ENCODE data around the gene ERAS.
"Not testable (repeated sequence)": the region's sequence is repeated elsewhere in the genome, so short reads cannot be mapped to it uniquely, and the experiment has no call there.

ERAS gene

DNA sequence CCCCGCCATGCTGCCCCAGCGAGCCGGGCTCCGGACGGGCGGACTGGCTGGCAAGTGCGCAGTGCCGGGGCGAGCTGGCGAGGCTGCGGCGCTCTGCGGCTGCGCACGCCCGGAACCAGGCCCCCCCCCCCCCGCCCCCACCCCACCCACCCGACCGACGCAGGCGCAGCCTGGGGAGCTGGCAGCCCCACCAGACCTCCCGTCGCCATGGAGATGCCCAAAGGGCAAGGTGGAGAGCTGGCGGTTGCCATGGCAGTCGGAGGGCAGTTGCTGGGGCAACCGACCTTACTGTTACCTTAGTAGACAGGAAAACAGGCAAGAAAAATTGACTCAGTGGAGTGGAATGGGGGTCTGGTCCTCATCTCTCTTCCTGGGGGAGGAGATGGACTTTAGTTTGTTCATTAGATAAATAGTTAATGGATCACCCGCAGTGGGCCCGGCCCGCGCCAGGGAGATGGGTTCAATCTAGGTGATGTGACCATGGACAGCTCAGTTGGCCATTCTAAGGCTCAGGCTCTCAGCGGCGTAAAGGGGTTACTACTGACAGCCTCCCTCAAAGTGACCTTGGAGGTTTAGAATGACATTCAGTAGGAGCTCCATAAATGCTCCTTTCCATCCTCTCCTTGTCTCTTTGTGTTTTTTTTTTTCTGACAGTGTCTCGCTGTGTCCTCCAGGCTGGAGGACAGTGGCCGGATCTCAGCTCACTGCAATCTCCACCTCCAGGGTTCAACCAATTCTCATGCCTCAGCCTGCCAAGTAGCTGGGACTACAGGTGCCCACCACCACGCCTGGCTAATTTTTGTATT is 9.4 kb downstream of the ERAS start, which contains the start of gene PCSK1N:
TSS of gene PCSK1N (minus strand) at position 87 of the 806 bp plus-strand sequence. CDS start at position 9, 78 bp downstream.
- DNase-seq = peak; percentile 40 to 55

DNA sequence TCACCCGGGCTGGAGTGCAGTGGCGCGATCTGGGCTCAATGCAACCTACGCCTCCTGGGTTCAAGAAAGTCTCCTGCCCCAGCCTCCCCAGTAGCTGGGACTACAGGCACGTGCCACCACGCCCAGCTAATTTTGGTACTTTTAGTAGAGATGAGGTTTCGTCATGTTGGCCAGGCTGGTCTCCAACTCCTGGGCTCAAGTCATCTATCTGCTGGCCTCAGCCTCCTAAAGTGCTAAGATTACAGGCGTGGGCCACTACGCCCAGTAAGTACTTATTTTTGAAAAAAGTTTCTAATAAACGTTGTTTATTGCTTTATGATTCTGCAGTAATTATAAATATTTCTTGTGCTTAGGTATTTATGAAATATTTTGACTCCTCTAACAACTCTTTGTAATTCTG is 13.4 kb downstream of the ERAS start:
- DNase-seq = no peak

DNA sequence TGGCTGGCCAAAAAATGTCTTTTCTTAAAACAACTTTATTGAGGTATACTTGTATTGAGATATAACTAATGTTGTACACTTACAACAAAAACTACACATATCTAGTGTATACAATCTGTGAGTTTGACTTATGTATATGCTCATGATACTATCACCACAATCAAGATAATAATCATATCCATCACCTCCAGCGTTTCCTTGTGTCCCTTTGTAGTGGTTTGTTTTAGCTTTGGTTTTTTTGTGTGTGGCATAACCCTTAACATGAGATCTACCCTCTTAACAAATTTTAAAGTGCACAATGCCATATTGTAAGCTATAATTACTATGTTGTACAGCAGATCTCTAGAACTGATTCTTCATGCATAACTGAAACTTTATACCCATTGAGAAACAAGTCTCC is 22.5 kb downstream of the ERAS start:
- no peak for DNase-seq

DNA sequence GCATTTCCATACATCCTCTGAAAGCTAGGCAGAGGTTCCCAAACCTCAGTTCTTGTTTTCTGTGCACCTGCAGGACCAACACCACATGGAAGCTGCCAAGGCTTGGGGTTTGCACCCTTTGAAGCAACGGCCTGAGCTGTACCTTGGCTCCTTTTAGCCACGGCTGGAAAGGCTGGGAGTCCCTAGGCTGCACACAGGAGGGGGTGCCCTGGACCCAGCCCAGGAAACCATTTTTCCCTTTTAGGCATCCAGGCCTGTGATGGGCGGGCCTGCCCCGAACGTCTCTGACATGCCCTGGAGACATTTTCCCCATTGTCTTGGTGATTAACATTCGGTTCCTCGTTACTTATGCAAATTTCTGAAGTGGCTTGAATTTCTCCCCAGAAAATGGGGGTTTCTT is 26.5 kb downstream of the ERAS start:
- DNase-seq = no peak

DNA sequence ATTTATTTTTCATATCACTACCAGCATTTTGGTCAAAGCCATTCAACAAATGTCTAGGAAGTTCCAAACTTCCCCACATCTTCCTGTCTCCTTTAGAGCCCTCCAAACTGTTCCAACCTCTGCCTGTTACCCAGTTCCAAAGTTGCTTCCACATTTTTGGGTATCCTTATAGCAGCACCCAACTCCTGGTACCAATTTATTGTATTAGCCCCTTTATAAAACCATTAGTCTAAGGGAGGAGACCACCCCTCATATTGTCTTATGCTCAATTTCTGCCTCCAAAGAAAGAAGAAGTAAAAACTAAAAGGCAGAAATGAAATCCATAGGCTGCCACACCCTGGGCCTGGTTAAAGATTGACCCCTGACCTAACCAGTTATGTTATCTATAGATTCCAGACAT is 27.2 kb downstream of the ERAS start:
- not testable (repeated sequence) for DNase-seq

DNA sequence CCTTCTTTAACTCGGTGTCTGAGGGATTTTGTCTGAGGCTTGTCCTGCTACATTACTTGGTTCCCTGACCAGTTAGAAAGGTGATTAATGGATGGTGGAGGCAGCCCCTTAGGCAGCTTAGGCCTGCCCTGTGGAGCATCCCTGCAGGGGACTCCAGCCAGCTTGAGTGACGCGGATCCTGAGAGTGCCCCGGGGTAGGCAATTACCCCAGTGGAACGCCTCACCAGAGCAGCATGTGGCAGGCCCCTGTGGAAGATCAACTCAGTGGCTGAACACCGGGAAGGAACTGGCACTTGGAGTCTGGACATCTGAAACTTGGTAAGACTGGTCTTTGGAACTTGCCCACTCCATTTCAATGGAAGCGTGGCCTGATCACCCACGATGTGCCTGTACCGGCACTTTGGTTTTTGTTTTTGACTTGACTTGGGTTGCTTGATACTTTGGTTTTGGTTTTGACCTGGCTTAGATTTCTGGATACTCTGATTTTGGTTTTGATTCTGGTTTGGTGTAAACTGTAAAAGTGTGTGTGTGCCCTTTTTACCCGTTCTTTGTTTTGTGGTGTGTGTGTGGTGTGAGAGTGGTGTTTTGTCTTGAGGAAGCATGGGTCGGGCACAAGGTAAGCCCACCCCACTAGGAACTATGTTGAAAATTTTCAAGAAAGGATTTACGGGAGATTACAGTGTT is 27.9 kb downstream of the ERAS start:
- not testable (repeated sequence) for DNase-seq

DNA sequence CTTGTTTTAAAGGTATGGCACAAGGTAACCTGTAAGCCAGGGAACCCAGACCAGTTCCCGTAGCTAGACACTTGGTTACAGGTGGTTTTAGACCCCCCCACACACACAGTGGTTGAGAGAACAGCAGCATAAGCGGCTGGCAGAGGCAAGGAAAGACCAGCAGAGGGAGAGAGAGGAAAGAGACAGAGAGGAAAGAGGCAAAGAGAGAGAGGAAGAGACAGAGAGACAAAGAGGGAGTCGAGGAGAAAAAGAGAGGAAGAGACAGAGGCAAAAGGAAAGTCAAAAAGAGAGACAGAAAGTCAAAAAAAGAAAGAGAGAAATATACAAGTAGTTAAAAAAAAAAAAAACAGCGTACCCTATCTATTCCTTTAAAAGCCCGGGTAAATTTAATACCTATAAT is 28.6 kb downstream of the ERAS start:
- no peak for DNase-seq

DNA sequence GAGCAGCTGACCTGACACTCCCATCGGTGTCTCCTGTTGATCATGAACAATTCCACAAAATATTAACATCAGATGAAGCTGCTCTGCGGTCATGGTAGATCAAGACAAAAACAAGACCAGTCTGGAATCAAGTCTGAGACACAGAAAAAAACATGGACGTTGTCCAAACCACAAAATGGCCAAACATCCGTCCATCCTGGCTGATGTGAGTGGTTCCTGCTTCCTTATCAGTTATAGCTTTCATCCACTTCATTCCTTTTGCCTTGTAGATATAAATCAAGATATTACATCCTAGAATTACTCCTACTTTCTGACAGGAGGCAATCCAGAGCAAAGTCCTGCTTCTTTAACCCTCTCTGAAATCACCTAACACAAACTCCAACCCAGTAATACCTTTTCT is 37.9 kb downstream of the ERAS start:
- no peak for DNase-seq

DNA sequence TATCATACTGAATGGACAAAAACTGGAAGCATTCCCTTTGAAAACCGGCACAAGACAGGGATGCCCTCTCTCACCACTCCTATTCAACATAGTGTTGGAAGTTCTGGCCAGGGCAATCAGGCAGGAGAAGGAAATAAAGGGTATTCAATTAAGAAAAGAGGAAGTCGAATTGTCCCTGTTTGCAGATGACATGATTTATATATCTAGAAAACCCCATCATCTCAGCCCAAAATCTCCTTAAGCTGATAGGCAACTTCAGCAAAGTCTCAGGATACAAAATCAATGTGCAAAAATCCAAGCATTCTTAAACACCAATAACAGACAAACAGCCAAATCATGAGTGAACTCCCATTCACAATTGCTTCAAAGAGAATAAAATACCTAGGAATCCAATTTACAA is 45.7 kb downstream of the ERAS start:
- not testable (repeated sequence) for DNase-seq

DNA sequence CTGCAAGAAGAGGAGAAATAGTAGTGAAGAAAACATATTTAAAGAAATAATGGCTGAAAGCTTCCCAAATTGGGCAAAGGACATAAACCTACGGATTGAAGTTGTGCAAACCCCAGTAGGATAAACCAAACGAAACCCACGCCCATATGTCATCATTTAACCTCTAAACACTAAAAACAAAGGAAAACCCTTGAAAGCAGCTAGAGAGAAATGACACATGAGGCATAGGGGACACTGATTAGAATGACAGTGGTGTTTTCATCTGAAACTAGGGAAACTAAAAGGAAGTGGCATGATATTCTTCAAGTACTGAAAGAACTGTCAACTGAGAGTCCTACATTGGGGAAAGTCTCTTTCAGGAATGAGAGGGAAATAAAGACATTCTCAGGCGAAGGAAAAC is 50.6 kb downstream of the ERAS start:
- not testable (repeated sequence) for DNase-seq
